Activated CD8-positive, alpha-beta memory T cell treated with anti-CD3 and anti-CD28 coated beads for 24 hours (primary cell): ENCODE results near the gene UEVLD.

Experiments used
- DNase-seq: peaks from one replicate; pipeline ENCODE4 v3.0.0-alpha.2; 2020

Gene UEVLD

DNA sequence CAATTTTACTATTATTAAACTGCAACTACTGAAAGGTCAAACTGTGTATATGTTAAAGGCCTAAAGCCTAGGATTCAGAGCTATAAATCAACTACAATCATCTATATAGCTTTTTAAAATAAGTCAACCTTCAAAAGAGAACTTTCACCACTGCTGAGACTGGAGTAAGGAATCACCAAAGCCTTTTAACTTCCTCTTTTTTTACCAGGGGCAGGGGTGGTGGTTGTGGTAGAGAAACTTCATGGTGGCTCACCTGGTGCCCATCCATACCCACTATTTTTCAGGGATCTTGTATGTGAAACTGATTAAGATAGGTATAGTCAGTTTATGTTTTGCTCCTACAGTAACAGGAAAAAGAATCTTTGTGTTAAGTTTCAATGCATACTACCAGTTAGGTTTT, 93.3 kb downstream of the UEVLD start:
- DNase-seq, result no peak

DNA sequence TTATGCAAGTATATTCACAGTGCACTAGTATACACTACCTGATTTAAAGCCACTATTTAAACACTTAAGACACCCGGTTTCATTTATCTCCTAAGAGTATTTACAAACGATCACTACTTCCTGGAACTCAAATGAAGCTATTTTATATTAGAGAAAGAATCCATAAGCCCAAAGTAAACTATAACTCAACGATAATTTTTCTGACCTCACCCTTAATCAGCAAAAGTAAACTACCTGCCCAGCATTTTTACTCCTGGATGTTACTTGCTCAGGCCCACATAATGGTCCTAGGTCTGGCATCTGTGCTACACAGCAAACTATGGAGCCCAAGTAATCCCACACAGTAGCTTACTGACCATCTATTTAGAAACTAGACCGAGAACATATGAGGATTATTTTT, 95.2 kb downstream of the UEVLD start:
- DNase-seq, result no peak

DNA sequence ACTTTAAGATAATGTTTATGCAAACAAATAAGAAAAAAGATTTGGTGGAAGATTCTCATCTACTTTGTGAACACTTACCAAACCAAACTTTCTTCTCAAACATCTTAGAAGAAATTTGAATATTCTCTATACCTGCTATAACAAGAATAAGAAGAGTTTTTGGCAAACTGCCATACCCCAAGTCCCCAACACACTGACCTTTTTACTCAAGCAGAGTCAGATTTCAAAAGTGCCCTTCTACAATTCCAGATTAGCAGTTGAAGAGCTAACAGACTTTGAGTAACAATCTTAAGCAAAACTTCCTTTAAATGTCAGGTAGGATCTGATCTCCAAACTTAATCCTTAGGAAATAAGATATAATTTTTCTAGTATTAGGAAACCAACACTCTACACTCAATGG, 95.6 kb downstream of the UEVLD start:
- DNase-seq, result no peak

DNA sequence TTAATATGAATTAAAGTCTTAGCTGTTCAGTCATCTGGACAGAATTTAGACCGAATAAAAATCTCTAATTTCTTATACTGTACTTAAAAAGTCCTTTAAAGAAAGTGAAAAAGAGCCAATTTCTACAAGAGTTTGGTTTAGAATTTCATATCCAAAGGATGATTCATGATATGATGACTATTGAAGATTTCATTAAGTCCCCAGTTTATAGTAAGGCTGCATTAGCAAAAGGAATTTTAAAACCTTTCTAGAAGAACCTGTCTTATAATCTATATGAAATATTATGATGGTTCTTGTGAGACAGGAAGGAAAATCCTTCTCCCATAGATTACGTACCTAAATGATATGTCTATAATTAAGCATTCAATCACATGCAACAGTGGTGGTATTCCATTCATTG, 96.6 kb downstream of the UEVLD start:
- no peak for DNase-seq

DNA sequence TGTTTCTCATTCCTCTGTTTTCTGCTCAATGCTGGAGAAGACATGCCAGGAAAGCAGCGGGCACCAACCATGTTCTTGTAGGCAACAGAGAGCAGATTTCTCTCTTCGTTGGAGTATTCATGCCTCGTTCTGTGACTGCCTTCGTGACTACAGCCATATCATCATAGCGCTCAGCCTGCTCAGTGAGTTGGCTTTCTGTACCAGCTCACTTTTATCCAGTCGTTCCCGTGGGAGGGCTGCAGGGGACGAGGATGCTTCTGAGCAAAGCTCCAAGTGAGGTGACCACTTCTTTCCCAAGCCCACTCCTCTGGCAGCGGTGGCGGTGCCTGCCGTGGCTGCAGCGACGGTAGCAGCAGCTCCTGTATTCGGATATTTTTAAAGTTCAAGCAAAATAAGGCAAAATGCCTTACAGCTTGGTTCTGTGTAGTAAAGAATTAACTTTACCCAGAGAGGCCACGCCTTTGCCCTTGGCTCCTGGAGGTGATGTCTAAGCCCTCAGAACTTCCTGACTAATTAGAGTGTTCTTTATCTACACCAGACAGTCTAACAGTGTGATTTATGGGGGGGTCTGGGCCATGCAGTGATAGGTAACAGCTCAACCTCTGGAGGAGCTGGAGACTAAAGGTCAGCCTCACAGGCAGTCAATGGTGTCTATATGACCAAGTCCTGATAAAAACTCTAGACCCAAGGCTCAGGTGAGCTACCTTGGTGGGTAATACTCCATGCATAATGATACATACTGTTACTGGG, 97.6 kb downstream of the UEVLD start:
- DNase-seq, result no peak

DNA sequence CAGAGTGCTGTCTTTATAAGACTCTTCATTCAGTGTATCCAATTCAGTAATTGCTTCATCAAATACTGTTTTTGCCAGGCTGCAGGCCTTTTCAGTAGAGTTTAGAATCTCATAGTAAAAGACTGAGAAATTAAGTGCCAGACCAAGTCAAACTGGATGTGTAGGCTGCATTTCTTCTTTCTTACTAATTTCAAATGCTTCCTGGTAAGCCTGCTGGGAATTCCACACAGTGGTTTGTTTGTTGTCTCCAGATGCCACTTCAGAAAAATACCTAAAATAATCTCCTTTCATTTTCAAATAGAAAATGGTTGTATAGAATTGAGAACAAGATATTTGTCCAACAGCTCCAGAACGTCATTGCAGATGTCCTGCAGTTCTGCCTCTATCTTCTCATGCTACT, 98.2 kb downstream of the UEVLD start:
- no peak for DNase-seq

DNA sequence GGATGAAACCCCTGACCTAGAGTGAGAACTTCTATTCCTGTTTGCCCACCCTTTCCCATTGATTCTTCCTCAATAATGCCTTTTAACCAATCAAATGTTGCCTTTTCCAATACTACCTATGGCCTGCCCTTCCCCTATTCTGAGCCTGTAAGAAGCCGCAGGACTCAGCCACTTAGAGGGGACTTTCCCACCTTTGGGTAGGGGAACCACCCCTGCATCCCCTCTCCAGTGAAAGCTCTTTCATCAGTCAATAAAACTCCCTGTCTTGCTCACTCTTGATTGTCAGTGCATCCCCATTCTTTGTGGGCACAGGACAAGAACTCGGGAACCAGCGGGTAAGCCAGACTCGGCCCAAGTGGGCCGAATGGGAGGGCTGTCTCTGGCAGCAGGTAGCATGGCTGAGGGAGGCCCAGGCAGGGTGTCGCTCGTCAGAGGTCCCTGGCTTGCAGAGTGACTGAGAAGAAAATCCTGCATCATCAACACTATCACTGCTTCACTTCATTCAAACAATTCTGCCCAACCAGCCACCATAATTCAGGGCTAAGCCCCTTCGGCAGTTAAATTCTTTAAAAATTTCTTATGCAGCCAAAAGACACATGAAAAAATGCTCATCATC, 102.5 kb downstream of the UEVLD start:
- no peak for DNase-seq
